B cell (primary cell): Measurements from ENCODE around the gene TALDO1. TPM values are rescaled to one million over a fixed set of nuclear protein-coding genes. Genes with fewer than 3 reads are reported as not detected.

Experiments used
- ATAC-seq: fragments of 200-7000 bp; cut with Tn5 transposase; one replicate; pipeline ENCODE4 v1.10.0; 2021; ENCODE audit warnings: low read depth, mild to moderate bottlenecking, moderate number of reproducible peaks, moderate library complexity
- CTCF ChIA-PET: fragments of 350-600 bp; sonication (Branson Sonifier 250); formaldehyde crosslinking; loops from one replicate; lab custom pipeline; 2021; ENCODE audit warnings: antibody characterized with exemption, inconsistent platforms; lab: Charles Lee
- POLR2A ChIA-PET: fragments of 350-600 bp; sonication (Branson Sonifier 250); formaldehyde crosslinking; loops from one replicate; lab custom pipeline; 2021; ENCODE audit warnings: antibody characterized with exemption; lab: Charles Lee
- DNase-seq: peaks from one replicate; pipeline ENCODE4 v3.0.0; 2013
- H2AFZ ChIP-seq: 2 replicates; pipeline ENCODE4 v1.6.1; 2012; ENCODE audit warnings: mild to moderate bottlenecking, low read depth, low read length; ENCODE audit not compliant: insufficient read depth, poor library complexity, severe bottlenecking
- H3K27ac ChIP-seq, 2 donors: 1 replicate in 1 of 2; 2 replicates in 1 of 2; pipeline ENCODE4 v1.5.1; 2012 to 2013; ENCODE audit warnings: low read length in 2 of 2, mild to moderate bottlenecking in 2 of 2, moderate library complexity in 1 of 2
- H3K27me3 ChIP-seq, 4 experiments: fragments of 200-600 bp in 1 of 4; sonication (generic) in 1 of 4; replicated peaks in 1 of 4; 1 replicate in 2 of 4; 2 replicates in 2 of 4; pipeline versions ENCODE4 v1.6.1 to v1.7.0; 2013 to 2016; ENCODE audit warnings: low read length in 3 of 4, mild to moderate bottlenecking in 2 of 4, mixed read lengths in 1 of 4, moderate library complexity in 1 of 4; ENCODE audit not compliant: insufficient read depth in 4 of 4, control insufficient read depth in 3 of 4; ENCODE audit errors: control extremely low read depth in 1 of 4
- H3K36me3 ChIP-seq, 2 experiments: replicated peaks in 1 of 2; 1 replicate in 1 of 2; 2 replicates in 1 of 2; pipeline versions ENCODE4 v1.6.1 to v1.7.1; 2013; ENCODE audit warnings: low read length in 1 of 2; ENCODE audit not compliant: insufficient read depth in 2 of 2, control insufficient read depth in 1 of 2; ENCODE audit errors: control extremely low read depth in 1 of 2, extremely low read depth in 1 of 2
- H3K4me1 ChIP-seq, 2 donors: fragments of 200-600 bp in 1 of 2; sonication (generic) in 1 of 2; 1 replicate in 1 of 2; 2 replicates in 1 of 2; pipeline versions ENCODE4 v1.5.1 to v1.6.1; 2013 to 2017; ENCODE audit warnings: low read length in 2 of 2; ENCODE audit not compliant: control insufficient read depth in 2 of 2, insufficient read depth in 2 of 2
- H3K4me2 ChIP-seq: replicated peaks from 2 replicates; pipeline ENCODE3; 2012; ENCODE audit warnings: mild to moderate bottlenecking, low read depth, low read length; ENCODE audit not compliant: poor library complexity, severe bottlenecking
- H3K4me3 ChIP-seq, 5 experiments: fragments of 200-600 bp in 1 of 5; sonication (generic) in 1 of 5; 1 replicate in 3 of 5; 2 replicates in 2 of 5; pipeline versions ENCODE4 v1.5.1 to v1.7.0; 2011 to 2016; ENCODE audit warnings: low read length in 4 of 5, mild to moderate bottlenecking in 4 of 5, low read depth in 2 of 5, control low read depth in 1 of 5, moderate library complexity in 1 of 5; ENCODE audit not compliant: insufficient read depth in 1 of 5; ENCODE audit errors: control extremely low read depth in 1 of 5, extremely low read depth in 1 of 5
- H3K79me2 ChIP-seq: fragments of 200-600 bp; sonication (generic); one replicate; pipeline ENCODE4 v1.6.0; 2016; ENCODE audit warnings: low read length; ENCODE audit not compliant: control insufficient read depth, insufficient read depth
- H3K9ac ChIP-seq: fragments of 200-600 bp; sonication (generic); 2 replicates; pipeline ENCODE4 v1.6.1; 2017; ENCODE audit warnings: mild to moderate bottlenecking, low read length, moderate library complexity
- H3K9me3 ChIP-seq, 3 donors: one replicate each; pipeline versions ENCODE4 v1.6.1 to v1.7.1; 2013; ENCODE audit warnings: low read length in 2 of 3; ENCODE audit not compliant: control insufficient read depth in 2 of 3, insufficient read depth in 1 of 3; ENCODE audit errors: control extremely low read depth in 1 of 3
- H4K20me1 ChIP-seq: 2 replicates; pipeline ENCODE4 v1.6.0; 2012; ENCODE audit warnings: mild to moderate bottlenecking, low read length; ENCODE audit not compliant: insufficient read depth, control insufficient read depth, poor library complexity, severe bottlenecking
- H3K27ac Mint-ChIP-seq: one replicate; pipeline ENCODE4 v1.8.0; 2021; ENCODE audit warnings: mixed read lengths
- H3K27me3 Mint-ChIP-seq: one replicate; pipeline ENCODE4 v1.8.0; 2021; ENCODE audit warnings: mixed read lengths
- H3K4me1 Mint-ChIP-seq: one replicate; pipeline ENCODE4 v1.8.0; 2021; ENCODE audit warnings: mixed read lengths
- H3K4me3 Mint-ChIP-seq: one replicate; pipeline ENCODE4 v1.8.0; 2021; ENCODE audit warnings: mixed read lengths
- H3K9me3 Mint-ChIP-seq: one replicate; pipeline ENCODE4 v1.8.0; 2022; ENCODE audit warnings: mixed read lengths; ENCODE audit not compliant: insufficient read depth
- EZH2 ChIP-seq: IDR thresholded peaks from 2 replicates; pipeline ENCODE4 v1.6.1; 2012; ENCODE audit warnings: borderline replicate concordance, low read depth, mild to moderate bottlenecking, moderate library complexity, low read length; ENCODE audit not compliant: insufficient read depth, poor library complexity, severe bottlenecking
- WGBS: methylation state at CpG from one replicate; pipeline ENCODE4 v1.1.5; 2013; ENCODE audit warnings: missing lambda C conversion rate; ENCODE audit not compliant: insufficient coverage; 5-methylcytosine and 5-hydroxymethylcytosine counted together
- intact Hi-C: fragments of 100-400 bp; cut with micrococcal nuclease; formaldehyde crosslinking; loops from one replicate; pipeline ENCODE4 v1.10.0; 2022
- polyA plus RNA-seq: library from polyadenylated mRNA; depleted of rRNA; stranded (reverse); fragments of >200 nt; gene quantifications from 2 replicates; pipeline ENCODE4 v1.2.3, GENCODE V29; 2012
- total RNA-seq, 2 donors: library from RNA; stranded (reverse); fragments of 120-200 nt in 1 of 2; gene quantifications; 1 replicate in 1 of 2; 2 replicates in 1 of 2; pipeline versions ENCODE4 v1.2.3 to v1.2.4, GENCODE V29; 2013 to 2022
- TF ChIP-seq, protein P1 (sequence below): fragments of 200-600 bp; IDR thresholded peaks from one replicate; pipeline ENCODE4 v1.8.0; 2022; ENCODE audit warnings: antibody characterized with exemption, mild to moderate bottlenecking

Gene TALDO1
- total and polyA plus RNA-seq, 2 donors (not counting 1 experiment from before 2014, with no cell fraction given), result 82.4 to 116 TPM

DNA sequence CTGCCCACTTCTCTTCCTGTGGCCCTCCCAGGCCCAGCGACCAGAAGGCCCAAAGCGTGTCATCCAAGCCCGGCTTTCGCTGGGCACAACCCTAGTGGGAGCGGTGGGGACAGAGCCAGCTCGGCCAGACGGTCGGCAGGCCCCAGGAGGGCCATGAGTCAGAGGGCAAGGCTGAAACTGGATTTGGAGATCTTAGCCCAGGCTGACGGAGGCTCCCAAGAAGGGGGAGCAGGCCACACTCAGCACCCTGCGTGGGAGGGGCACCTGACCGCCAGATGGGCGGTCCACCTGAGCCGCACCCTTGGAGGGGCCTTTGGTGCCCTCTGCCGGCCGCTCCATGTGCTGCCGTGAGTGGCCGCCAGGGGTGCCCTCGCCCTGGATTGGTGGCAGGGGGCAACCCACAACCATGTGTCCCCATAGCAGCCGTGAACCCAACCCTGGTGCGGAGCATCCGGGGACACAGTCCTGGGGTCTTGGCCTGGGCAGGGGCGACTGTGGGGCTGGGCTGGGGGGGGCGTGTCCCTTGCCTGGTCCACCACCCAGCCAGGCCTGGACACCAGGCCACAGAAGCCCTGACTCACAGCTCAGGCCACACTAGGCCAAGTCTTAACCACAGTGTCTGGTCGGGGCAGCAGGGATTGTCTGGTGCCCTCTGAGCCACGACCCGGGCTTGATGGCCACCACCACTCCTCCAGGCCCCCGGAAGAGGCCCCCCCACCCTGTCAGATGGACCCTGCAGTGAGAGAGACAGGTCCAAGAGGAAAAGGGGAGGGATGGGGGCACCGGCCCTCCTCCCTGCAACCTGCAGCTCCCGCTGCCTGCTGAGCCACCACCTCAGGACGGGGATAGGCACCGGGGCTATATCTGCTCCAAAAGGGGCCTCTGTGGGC, 19.2 kb upstream of the TALDO1 start:
- WGBS, result 33% methylated on average over 23 of the region's 31 CpGs
- Mint-ChIP-seq H3K9me3 (no peaks in the 10 kb centered on the region), H3K4me1 (peaks cover 12% of the 10 kb centered on the region), H3K4me3 (no peak overlapping the region), H3K27me3 (peaks cover 4% of the 10 kb centered on the region), H3K27ac (no peak overlapping the region)
- H4K20me1 ChIP-seq, result peaks cover 9% of the 10 kb centered on the region
- TF ChIP-seq EZH2, result no peak
- TF ChIP-seq, protein P1, sequence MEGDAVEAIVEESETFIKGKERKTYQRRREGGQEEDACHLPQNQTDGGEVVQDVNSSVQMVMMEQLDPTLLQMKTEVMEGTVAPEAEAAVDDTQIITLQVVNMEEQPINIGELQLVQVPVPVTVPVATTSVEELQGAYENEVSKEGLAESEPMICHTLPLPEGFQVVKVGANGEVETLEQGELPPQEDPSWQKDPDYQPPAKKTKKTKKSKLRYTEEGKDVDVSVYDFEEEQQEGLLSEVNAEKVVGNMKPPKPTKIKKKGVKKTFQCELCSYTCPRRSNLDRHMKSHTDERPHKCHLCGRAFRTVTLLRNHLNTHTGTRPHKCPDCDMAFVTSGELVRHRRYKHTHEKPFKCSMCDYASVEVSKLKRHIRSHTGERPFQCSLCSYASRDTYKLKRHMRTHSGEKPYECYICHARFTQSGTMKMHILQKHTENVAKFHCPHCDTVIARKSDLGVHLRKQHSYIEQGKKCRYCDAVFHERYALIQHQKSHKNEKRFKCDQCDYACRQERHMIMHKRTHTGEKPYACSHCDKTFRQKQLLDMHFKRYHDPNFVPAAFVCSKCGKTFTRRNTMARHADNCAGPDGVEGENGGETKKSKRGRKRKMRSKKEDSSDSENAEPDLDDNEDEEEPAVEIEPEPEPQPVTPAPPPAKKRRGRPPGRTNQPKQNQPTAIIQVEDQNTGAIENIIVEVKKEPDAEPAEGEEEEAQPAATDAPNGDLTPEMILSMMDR, result peak; percentile 97
- peak overlapping the region; percentile 46 for H3K4me2 ChIP-seq
- H3K27me3 ChIP-seq, result peaks cover 0 to 24% (median 0%) of the 10 kb centered on the region in 4 experiments
- intact Hi-C loops, result loop anchor here (1.0 to 10.0 kb wide), 6 partner anchors 19 to 173 kb away; partner anchors contain the start of genes IRF7, SLC25A22 and TALDO1
- no peak overlapping the region for H3K9ac ChIP-seq
- H3K4me3 ChIP-seq, result no peak overlapping the region
- peak; percentile 85 for ATAC-seq
- no peaks in the 10 kb centered on the region for H3K36me3 ChIP-seq
- peak; percentile 85 for DNase-seq
- CTCF ChIA-PET, result interaction anchor here (0.6 to 8.2 kb wide), 12 partner anchors 12 to 1065 kb away, joined by 3 to 104 read pairs (median 4); partner anchors contain the start of genes TALDO1 and TMEM80
- H3K27ac ChIP-seq, result no peak overlapping the region
- POLR2A ChIA-PET, result interaction anchor here (1.0 kb wide), 1 partner anchor 31 kb away, joined by 3 read pairs; no protein-coding TSS in a partner anchor
- H3K9me3 ChIP-seq, result no peaks in the 10 kb centered on the region
- H3K4me1 ChIP-seq, result peaks cover 14 to 29% of the 10 kb centered on the region in 2 donors
- H3K79me2 ChIP-seq, result no peaks in the 10 kb centered on the region
- H2AFZ ChIP-seq, result no peak overlapping the region
